H1 (cell line): Measurements from ENCODE around the gene DYNC2H1. TPM values are rescaled to one million over a fixed set of nuclear protein-coding genes. Genes with fewer than 3 reads are reported as not detected.

Source experiments
- CTCF ChIA-PET: fragments of 300-600 bp; sonication (Branson Sonifier 250); formaldehyde crosslinking; loops from one replicate; lab custom pipeline; 2021; ENCODE audit not compliant: partially characterized antibody; lab: Charles Lee
- POLR2A ChIA-PET: fragments of 300-600 bp; sonication (Branson Sonifier 250); formaldehyde crosslinking; loops from one replicate; lab custom pipeline; 2021; ENCODE audit warnings: inconsistent platforms; ENCODE audit not compliant: partially characterized antibody; lab: Charles Lee
- DNase-seq, 2 experiments: peaks; one replicate each; pipeline versions ENCODE4 v3.0.0 to v3.0.0-alpha.2; 2010 to 2022; ENCODE audit warnings: low spot score in 2 of 2, low read depth in 1 of 2, mixed read lengths in 1 of 2
- FAIRE-seq: peaks from 2 replicates; lab custom pipeline; 2011; peaks lifted over from hg19 to GRCh38; lab: Jason Lieb, UNC
- H2AFZ ChIP-seq: 2 replicates; pipeline ENCODE4 v1.8.1; 2012; ENCODE audit warnings: low read length, inconsistent platforms
- H2AK5ac ChIP-seq: 2 replicates; pipeline ENCODE4 v1.6.1; 2013; ENCODE audit warnings: low read depth, low read length
- H2BK120ac ChIP-seq: replicated peaks from 2 replicates; pipeline ENCODE3; 2013; ENCODE audit warnings: low read depth, low read length, inconsistent platforms
- H2BK12ac ChIP-seq: 2 replicates; pipeline ENCODE4 v1.6.1; 2013; ENCODE audit warnings: low read depth, low read length
- H2BK15ac ChIP-seq: 2 replicates; pipeline ENCODE4 v1.6.1; 2013; ENCODE audit warnings: low read length
- H2BK20ac ChIP-seq: 2 replicates; pipeline ENCODE4 v1.6.1; 2013; ENCODE audit warnings: low read length
- H2BK5ac ChIP-seq: 2 replicates; pipeline ENCODE4 v1.6.1; 2013; ENCODE audit warnings: low read depth, low read length
- H3K14ac ChIP-seq: 2 replicates; pipeline ENCODE4 v1.6.1; 2013; ENCODE audit warnings: inconsistent platforms; ENCODE audit not compliant: insufficient read length
- H3K18ac ChIP-seq: 2 replicates; pipeline ENCODE4 v1.6.1; 2013; ENCODE audit warnings: low read length; ENCODE audit errors: extremely low read depth
- H3K23ac ChIP-seq: 2 replicates; pipeline ENCODE4 v1.6.1; 2013; ENCODE audit warnings: inconsistent platforms; ENCODE audit not compliant: insufficient read length
- H3K23me2 ChIP-seq: 2 replicates; pipeline ENCODE4 v1.6.1; 2013; ENCODE audit warnings: low read depth, low read length
- H3K27ac ChIP-seq: 2 replicates; pipeline ENCODE4 v1.6.1; 2011; ENCODE audit warnings: low read depth, low read length, inconsistent platforms
- H3K27me3 ChIP-seq, 4 experiments: replicated peaks in 1 of 4; 1 replicate in 1 of 4; 2 replicates in 3 of 4; pipeline versions ENCODE4 v1.6.1 to v1.8.1; 2011 to 2013; ENCODE audit warnings: low read length in 3 of 4, mild to moderate bottlenecking in 3 of 4, inconsistent platforms in 2 of 4, mixed read lengths in 2 of 4, moderate library complexity in 1 of 4; ENCODE audit not compliant: control insufficient read depth in 3 of 4, insufficient read depth in 3 of 4; ENCODE audit errors: extremely low read depth in 1 of 4
- H3K36me3 ChIP-seq, 4 experiments: 2 replicates each; pipeline versions ENCODE4 v1.6.1 to v1.8.1; 2011 to 2013; ENCODE audit warnings: mild to moderate bottlenecking in 4 of 4, low read length in 3 of 4, moderate library complexity in 2 of 4, control low read depth in 1 of 4, inconsistent platforms in 1 of 4; ENCODE audit not compliant: insufficient read depth in 4 of 4, control insufficient read depth in 2 of 4
- H3K4ac ChIP-seq: replicated peaks from 2 replicates; pipeline ENCODE3; 2013; ENCODE audit warnings: low read length, low read depth, mixed read lengths, inconsistent platforms; ENCODE audit not compliant: insufficient read length
- H3K4me1 ChIP-seq, 4 experiments: replicated peaks in 1 of 4; 1 replicate in 1 of 4; 2 replicates in 3 of 4; pipeline versions ENCODE4 v1.6.1 to v1.8.1; 2011 to 2013; ENCODE audit warnings: low read length in 3 of 4, inconsistent platforms in 2 of 4, mixed read lengths in 1 of 4; ENCODE audit not compliant: insufficient read depth in 4 of 4, control insufficient read depth in 3 of 4
- H3K4me2 ChIP-seq, 2 experiments: 2 replicates each; pipeline versions ENCODE4 v1.6.1 to v1.8.1; 2011 to 2013; ENCODE audit warnings: low read depth in 2 of 2, low read length in 2 of 2, control low read depth in 1 of 2, inconsistent platforms in 1 of 2, mild to moderate bottlenecking in 1 of 2; ENCODE audit not compliant: insufficient read depth in 1 of 2
- H3K4me3 ChIP-seq, 4 experiments: fragments of 200-600, 300-600 bp in 1 of 4; sonication (generic), shearing (Covaris generic), sonication (Bioruptor Twin) in 1 of 4; 2 replicates each; pipeline versions ENCODE4 v1.5.1 to v1.8.1; 2011 to 2016; ENCODE audit warnings: low read length in 4 of 4, low read depth in 3 of 4, control low read depth in 2 of 4, inconsistent platforms in 2 of 4, mild to moderate bottlenecking in 2 of 4, mixed read lengths in 1 of 4, moderate library complexity in 1 of 4; ENCODE audit not compliant: insufficient read depth in 2 of 4; ENCODE audit errors: extremely low read depth in 1 of 4
- H3K56ac ChIP-seq: replicated peaks from 2 replicates; pipeline ENCODE3; 2013; ENCODE audit warnings: low read depth, mild to moderate bottlenecking, mixed read lengths, low read length, inconsistent platforms; ENCODE audit not compliant: insufficient read length
- H3K79me1 ChIP-seq: 2 replicates; pipeline ENCODE4 v1.6.1; 2013; ENCODE audit warnings: low read depth, low read length, control low read depth
- H3K79me2 ChIP-seq, 2 experiments: 2 replicates each; pipeline versions ENCODE4 v1.6.1 to v1.8.1; 2012 to 2013; ENCODE audit warnings: low read length in 2 of 2, mild to moderate bottlenecking in 2 of 2, inconsistent platforms in 1 of 2; ENCODE audit not compliant: insufficient read depth in 2 of 2, control insufficient read depth in 1 of 2
- H3K9ac ChIP-seq, 4 experiments: replicated peaks in 1 of 4; 1 replicate in 1 of 4; 2 replicates in 3 of 4; pipeline versions ENCODE4 v1.6.1 to v1.8.1; 2011 to 2013; ENCODE audit warnings: low read depth in 3 of 4, low read length in 3 of 4, control low read depth in 2 of 4, mild to moderate bottlenecking in 2 of 4, moderate library complexity in 2 of 4, inconsistent platforms in 1 of 4; ENCODE audit errors: extremely low read depth in 1 of 4
- H3K9me3 ChIP-seq, 2 experiments: 2 replicates each; pipeline versions ENCODE4 v1.6.1 to v1.8.1; 2012 to 2013; ENCODE audit warnings: mild to moderate bottlenecking in 2 of 2, moderate library complexity in 2 of 2, control low read depth in 1 of 2, inconsistent platforms in 1 of 2, low read depth in 1 of 2, low read length in 1 of 2, mixed read lengths in 1 of 2; ENCODE audit not compliant: insufficient read depth in 2 of 2
- H4K20me1 ChIP-seq, 2 experiments: replicated peaks in 1 of 2; 2 replicates each; pipeline versions ENCODE3 to v1.8.1; 2011 to 2013; ENCODE audit warnings: inconsistent platforms in 2 of 2, low read length in 2 of 2, mild to moderate bottlenecking in 1 of 2; ENCODE audit not compliant: insufficient read depth in 2 of 2, control insufficient read depth in 1 of 2
- H4K5ac ChIP-seq: 2 replicates; pipeline ENCODE4 v1.6.1; 2013; ENCODE audit warnings: low read length, low read depth, mixed read lengths, inconsistent platforms; ENCODE audit not compliant: insufficient read length
- H4K8ac ChIP-seq: 2 replicates; pipeline ENCODE4 v1.8.0; 2013; ENCODE audit warnings: mild to moderate bottlenecking, moderate library complexity, low read length, inconsistent platforms; ENCODE audit not compliant: insufficient read depth; ENCODE audit errors: extremely low read depth
- H4K91ac ChIP-seq: replicated peaks from 2 replicates; pipeline ENCODE3; 2013; ENCODE audit warnings: low read length, mixed read lengths, inconsistent platforms; ENCODE audit not compliant: insufficient read length
- HDAC2 ChIP-seq, 2 experiments: fragments of 300-600 bp in 1 of 2; sonication (generic) in 1 of 2; IDR thresholded peaks; 2 replicates each; pipeline ENCODE4 v1.6.1; 2011 to 2012; ENCODE audit warnings: low read depth in 2 of 2, low read length in 2 of 2, mild to moderate bottlenecking in 2 of 2, moderate library complexity in 2 of 2, borderline replicate concordance in 1 of 2, inconsistent platforms in 1 of 2
- ZNF274 ChIP-seq: IDR thresholded peaks from 2 replicates; pipeline ENCODE4 v1.7.0; 2012; ENCODE audit warnings: low read length, borderline replicate concordance; ENCODE audit errors: extremely low read depth
- WGBS, 2 experiments: shearing (Covaris generic) in 1 of 2; methylation state at CpG; one replicate each; pipeline versions ENCODE4 v1.1.6 to v1.1.7; 2013 to 2015; ENCODE audit warnings: low lambda C conversion rate in 2 of 2, mixed read lengths in 2 of 2, inconsistent platforms in 1 of 2, low coverage in 1 of 2, missing lambda C conversion rate in 1 of 2; ENCODE audit not compliant: insufficient replicate concordance in 2 of 2, insufficient coverage in 1 of 2, insufficient read length in 1 of 2; ENCODE audit errors: extremely low coverage in 1 of 2, missing lambda C conversion rate in 1 of 2; 5-methylcytosine and 5-hydroxymethylcytosine counted together
- polyA plus RNA-seq, 7 experiments: library from polyadenylated mRNA; depleted of rRNA in 3 of 7; stranded (reverse) in 5 of 7; unstranded in 2 of 7; fragments of >200 nt in 5 of 7; fragments of 200-250 nt in 2 of 7; gene quantifications; 1 replicate in 5 of 7; 2 replicates in 1 of 7; 4 replicates in 1 of 7; pipeline versions ENCODE4 v1.2.1 to v1.2.3, GENCODE V29; 2011 to 2013; ENCODE audit warnings: missing spikeins in 2 of 7, mixed read lengths in 2 of 7
- total RNA-seq: library from RNA; stranded (reverse); fragmentation: NEBNext Ultra II Directional; extraction: Animal tissue kit (Norgen Biotek cat#: 25700); gene quantifications from 2 replicates; pipeline ENCODE4 v1.2.1, GENCODE V29; 2021
- TF ChIP-seq, protein P1 (sequence below), 3 experiments: IDR thresholded peaks; 1 replicate in 2 of 3; 2 replicates in 1 of 3; pipeline versions ENCODE4 v1.5.1 to v1.6.1; 2011; ENCODE audit warnings: low read length in 3 of 3, mild to moderate bottlenecking in 3 of 3, inconsistent platforms in 2 of 3, low read depth in 1 of 3, moderate library complexity in 1 of 3; ENCODE audit not compliant: insufficient read depth in 1 of 3; ENCODE audit errors: control extremely low read depth in 1 of 3

The DYNC2H1 gene
- total and polyA plus RNA-seq, 2 of the 8 experiments (the other 6 are each of a cell fraction or from before 2014, with no cell fraction given), result 6.2 to 12.0 TPM

DNA sequence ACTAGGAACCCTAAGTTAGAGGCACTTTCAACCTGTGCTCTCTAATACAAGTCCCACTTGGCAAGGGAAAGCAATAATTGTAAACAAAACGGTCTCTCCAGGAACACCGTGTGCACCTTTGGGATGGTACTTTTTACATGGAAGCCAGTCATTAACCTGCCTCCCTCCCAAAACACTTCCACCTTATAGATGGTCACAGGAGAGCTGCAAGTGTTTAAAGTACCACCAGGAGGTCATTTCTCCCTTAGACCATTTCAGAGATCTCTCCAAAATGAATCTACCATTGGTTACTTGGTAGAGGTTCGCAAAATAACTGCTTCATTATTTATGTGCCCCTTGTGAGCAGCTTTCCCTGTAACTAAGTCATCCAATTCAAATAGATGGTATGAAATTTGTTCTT lies 375.3 kb downstream of the DYNC2H1 start:
- H3K4me1 ChIP-seq, result peaks cover 0 to 4% (median 0%) of the 10 kb centered on the region in 4 experiments; a peak in 1 of 7 replicates
- ChIA-PET CTCF (interaction anchor here (0.6 to 1.5 kb wide), 5 partner anchors 11 to 177 kb away, joined by 3 to 4 read pairs (median 3); no protein-coding TSS in a partner anchor), POLR2A (no interaction called here)
- H3K27me3 ChIP-seq, result no peaks in the 10 kb centered on the region
- H3K18ac ChIP-seq, result no peak overlapping the region
- H4K5ac ChIP-seq, result no peak overlapping the region
- DNase-seq, result no peak
- H3K27ac ChIP-seq, result no peak overlapping the region
- H3K9ac ChIP-seq, result no peak overlapping the region
- H4K20me1 ChIP-seq, result no peaks in the 10 kb centered on the region
- WGBS, 2 experiments, result 94% methylated on average over 3 of the region's 3 CpGs; no CpG with 5 or more reads in 1 of the 2 experiments
- no peak overlapping the region for H2BK12ac ChIP-seq
- no peak overlapping the region for H2BK5ac ChIP-seq
- TF ChIP-seq HDAC2 (IDR thresholded peaks at IDR 0.05; ENCODE audit: borderline replicate concordance in 1 of 2, low read depth in 2 of 2, low read length in 2 of 2), result no peak
- TF ChIP-seq, protein P1, sequence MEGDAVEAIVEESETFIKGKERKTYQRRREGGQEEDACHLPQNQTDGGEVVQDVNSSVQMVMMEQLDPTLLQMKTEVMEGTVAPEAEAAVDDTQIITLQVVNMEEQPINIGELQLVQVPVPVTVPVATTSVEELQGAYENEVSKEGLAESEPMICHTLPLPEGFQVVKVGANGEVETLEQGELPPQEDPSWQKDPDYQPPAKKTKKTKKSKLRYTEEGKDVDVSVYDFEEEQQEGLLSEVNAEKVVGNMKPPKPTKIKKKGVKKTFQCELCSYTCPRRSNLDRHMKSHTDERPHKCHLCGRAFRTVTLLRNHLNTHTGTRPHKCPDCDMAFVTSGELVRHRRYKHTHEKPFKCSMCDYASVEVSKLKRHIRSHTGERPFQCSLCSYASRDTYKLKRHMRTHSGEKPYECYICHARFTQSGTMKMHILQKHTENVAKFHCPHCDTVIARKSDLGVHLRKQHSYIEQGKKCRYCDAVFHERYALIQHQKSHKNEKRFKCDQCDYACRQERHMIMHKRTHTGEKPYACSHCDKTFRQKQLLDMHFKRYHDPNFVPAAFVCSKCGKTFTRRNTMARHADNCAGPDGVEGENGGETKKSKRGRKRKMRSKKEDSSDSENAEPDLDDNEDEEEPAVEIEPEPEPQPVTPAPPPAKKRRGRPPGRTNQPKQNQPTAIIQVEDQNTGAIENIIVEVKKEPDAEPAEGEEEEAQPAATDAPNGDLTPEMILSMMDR (IDR thresholded peaks at IDR 0.05; ENCODE audit: control extremely low read depth in 1 of 3, insufficient read depth in 1 of 3, low read depth in 1 of 3, low read length in 3 of 3), result peak in 1 of 3 experiments; percentile 17; a peak in 1 of 4 replicates
- no peak for TF ChIP-seq ZNF274
- no peaks in the 10 kb centered on the region; a peak in 1 of 8 replicates for H3K36me3 ChIP-seq
- H3K56ac ChIP-seq, result no peak overlapping the region
- no peak overlapping the region for H3K4me2 ChIP-seq
- no peaks in the 10 kb centered on the region for H3K79me1 ChIP-seq
- peaks cover 3% of the 10 kb centered on the region in 2 experiments; a peak in 1 of 4 replicates for H3K9me3 ChIP-seq
- H2BK15ac ChIP-seq, result no peak overlapping the region
- H3K14ac ChIP-seq, result no peak overlapping the region
- H2AK5ac ChIP-seq, result no peak overlapping the region
- H2BK120ac ChIP-seq, result no peak overlapping the region
- no peaks in the 10 kb centered on the region for H3K23me2 ChIP-seq
- H2AFZ ChIP-seq, result no peak overlapping the region
- no peak overlapping the region for H3K4me3 ChIP-seq
- no peak overlapping the region for H3K4ac ChIP-seq
- no peak for FAIRE-seq
- no peak overlapping the region for H4K91ac ChIP-seq
- H4K8ac ChIP-seq, result no peak overlapping the region
- no peak overlapping the region for H2BK20ac ChIP-seq
- no peak overlapping the region for H3K23ac ChIP-seq
- H3K79me2 ChIP-seq, result no peaks in the 10 kb centered on the region
